Panc1 (cell line): ENCODE data around the gene GTF2F1. TPM values are rescaled to one million over a fixed set of nuclear protein-coding genes. Genes with fewer than 3 reads are reported as not detected.
A peak's percentile ranks its signal among the peaks of the same experiment; 100 is the strongest.

Source experiments
- ATAC-seq: fragments of 200-7000 bp; cut with Tn5 transposase; 2 replicates; pipeline ENCODE4 v1.9.1; 2020; ENCODE audit warnings: mild to moderate bottlenecking, moderate library complexity
- BruUV-seq: library from RNA; stranded (reverse); fragments of 400-500 nt; replicated peaks from 2 replicates; lab custom pipeline; 2021; lab: Mats Ljungman, UMichigan
- CTCF ChIA-PET: fragments of 300-600 bp; sonication (Branson Sonifier 250); formaldehyde crosslinking; loops from one replicate; lab custom pipeline; 2022; ENCODE audit warnings: antibody characterized with exemption; lab: Charles Lee
- POLR2A ChIA-PET: fragments of 300-600 bp; sonication (Branson Sonifier 250); formaldehyde crosslinking; loops from one replicate; lab custom pipeline; 2022; ENCODE audit warnings: antibody characterized with exemption; lab: Charles Lee
- DNase-seq: peaks from one replicate; pipeline ENCODE4 v3.0.0-alpha.2; 2010; ENCODE audit warnings: low read depth, low spot score
- H3K27ac ChIP-seq: 2 replicates; pipeline ENCODE4 v1.5.1; 2011; ENCODE audit warnings: mild to moderate bottlenecking, low read length, inconsistent platforms
- H3K27me3 ChIP-seq: fragments of 200-500 bp; sonication (Bioruptor generic); 2 replicates; pipeline ENCODE4 v1.6.0; 2014; ENCODE audit warnings: low read length, inconsistent platforms; ENCODE audit not compliant: control insufficient read depth, insufficient read depth
- H3K36me3 ChIP-seq: fragments of 200-500 bp; sonication (Bioruptor generic); 2 replicates; pipeline ENCODE4 v1.5.1; 2014; ENCODE audit warnings: inconsistent platforms, mild to moderate bottlenecking, low read length, moderate library complexity; ENCODE audit not compliant: control insufficient read depth, insufficient read depth
- H3K4me1 ChIP-seq: 2 replicates; pipeline ENCODE4 v1.5.1; 2011; ENCODE audit warnings: inconsistent platforms, mild to moderate bottlenecking, low read length, moderate library complexity; ENCODE audit not compliant: control insufficient read depth, insufficient read depth
- H3K4me3 ChIP-seq, 2 experiments: 2 replicates each; pipeline ENCODE4 v1.5.1; 2011 to 2012; ENCODE audit warnings: low read depth in 2 of 2, low read length in 2 of 2, mild to moderate bottlenecking in 2 of 2, inconsistent platforms in 1 of 2, moderate library complexity in 1 of 2
- H3K9me3 ChIP-seq: fragments of 200-500 bp; sonication (Bioruptor generic); 2 replicates; pipeline ENCODE4 v1.5.1; 2014; ENCODE audit warnings: low read depth, mild to moderate bottlenecking, inconsistent platforms, low read length, moderate library complexity; ENCODE audit not compliant: control insufficient read depth, insufficient read depth
- POLR2AphosphoS5 ChIP-seq: IDR thresholded peaks from 2 replicates; pipeline ENCODE4 v1.6.1; 2012; ENCODE audit warnings: mild to moderate bottlenecking, low read depth, low read length, moderate library complexity
- REST ChIP-seq, 2 experiments: IDR thresholded peaks; 2 replicates each; pipeline ENCODE4 v1.6.1; 2011 to 2012; ENCODE audit warnings: low read depth in 2 of 2, control low read depth in 1 of 2, low read length in 1 of 2, mild to moderate bottlenecking in 1 of 2, moderate library complexity in 1 of 2; ENCODE audit not compliant: insufficient read depth in 1 of 2
- SIN3A ChIP-seq: IDR thresholded peaks from 2 replicates; pipeline ENCODE4 v1.6.1; 2012; ENCODE audit warnings: low read depth, mild to moderate bottlenecking, low read length, moderate library complexity, borderline replicate concordance; ENCODE audit not compliant: insufficient read depth
- TCF7L2 ChIP-seq: IDR thresholded peaks from 2 replicates; pipeline ENCODE4 v1.6.1; 2011; ENCODE audit warnings: mild to moderate bottlenecking, low read depth, low read length, inconsistent platforms
- in situ Hi-C: cut with HindIII; loops from 2 replicates; pipeline ENCODE4 v1.10.0; 2016; ENCODE audit warnings: low sequenced_read_pairs, low pct_unique_long_range_greater_than_20kb
- intact Hi-C: fragments of 100-400 bp; cut with micrococcal nuclease; formaldehyde crosslinking; loops from one replicate; pipeline ENCODE4 v1.10.0; 2022; ENCODE audit not compliant: unreplicated experiment
- total RNA-seq: library from RNA; stranded (reverse); gene quantifications from one replicate; pipeline ENCODE4 v1.2.1, GENCODE V29; 2021; ENCODE audit not compliant: unreplicated experiment
- TF ChIP-seq, protein P1 (sequence below): fragments of 450-650 bp; IDR thresholded peaks from 2 replicates; pipeline ENCODE4 v1.5.1; 2017; ENCODE audit warnings: mild to moderate bottlenecking

Gene GTF2F1
- total RNA-seq, 1 experiment from 2014 or later = 61.1 TPM

GRCh38 chr19:6413721-6414643 is 21.0 kb upstream of the GTF2F1 start:
- ATAC-seq (no peak), DNase-seq (no peak)
- TSS peak; percentile 82 for BruUV-seq
- no peak overlapping the region for H3K4me3 ChIP-seq
- in situ Hi-C loops = no loop called here
- ChIA-PET POLR2A (no interaction called here), CTCF (no interaction called here)
- no peaks in the 10 kb centered on the region for H3K4me1 ChIP-seq
- no peak overlapping the region for H3K27ac ChIP-seq
- no peaks in the 10 kb centered on the region for H3K27me3 ChIP-seq
- peaks cover 6% of the 10 kb centered on the region; the same call in 1 of the 2 replicates for H3K36me3 ChIP-seq
- intact Hi-C loops = no loop called here
- TF ChIP-seq, protein P1, sequence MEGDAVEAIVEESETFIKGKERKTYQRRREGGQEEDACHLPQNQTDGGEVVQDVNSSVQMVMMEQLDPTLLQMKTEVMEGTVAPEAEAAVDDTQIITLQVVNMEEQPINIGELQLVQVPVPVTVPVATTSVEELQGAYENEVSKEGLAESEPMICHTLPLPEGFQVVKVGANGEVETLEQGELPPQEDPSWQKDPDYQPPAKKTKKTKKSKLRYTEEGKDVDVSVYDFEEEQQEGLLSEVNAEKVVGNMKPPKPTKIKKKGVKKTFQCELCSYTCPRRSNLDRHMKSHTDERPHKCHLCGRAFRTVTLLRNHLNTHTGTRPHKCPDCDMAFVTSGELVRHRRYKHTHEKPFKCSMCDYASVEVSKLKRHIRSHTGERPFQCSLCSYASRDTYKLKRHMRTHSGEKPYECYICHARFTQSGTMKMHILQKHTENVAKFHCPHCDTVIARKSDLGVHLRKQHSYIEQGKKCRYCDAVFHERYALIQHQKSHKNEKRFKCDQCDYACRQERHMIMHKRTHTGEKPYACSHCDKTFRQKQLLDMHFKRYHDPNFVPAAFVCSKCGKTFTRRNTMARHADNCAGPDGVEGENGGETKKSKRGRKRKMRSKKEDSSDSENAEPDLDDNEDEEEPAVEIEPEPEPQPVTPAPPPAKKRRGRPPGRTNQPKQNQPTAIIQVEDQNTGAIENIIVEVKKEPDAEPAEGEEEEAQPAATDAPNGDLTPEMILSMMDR = no peak
- TF ChIP-seq TCF7L2 = no peak
- no peak for TF ChIP-seq POLR2AphosphoS5
- TF ChIP-seq SIN3A = no peak
- TF ChIP-seq REST (IDR thresholded peaks at IDR 0.05; ENCODE audit: insufficient read depth in 1 of 2, low read depth in 2 of 2, low read length in 1 of 2) = no peak
- no peaks in the 10 kb centered on the region for H3K9me3 ChIP-seq

DNA sequence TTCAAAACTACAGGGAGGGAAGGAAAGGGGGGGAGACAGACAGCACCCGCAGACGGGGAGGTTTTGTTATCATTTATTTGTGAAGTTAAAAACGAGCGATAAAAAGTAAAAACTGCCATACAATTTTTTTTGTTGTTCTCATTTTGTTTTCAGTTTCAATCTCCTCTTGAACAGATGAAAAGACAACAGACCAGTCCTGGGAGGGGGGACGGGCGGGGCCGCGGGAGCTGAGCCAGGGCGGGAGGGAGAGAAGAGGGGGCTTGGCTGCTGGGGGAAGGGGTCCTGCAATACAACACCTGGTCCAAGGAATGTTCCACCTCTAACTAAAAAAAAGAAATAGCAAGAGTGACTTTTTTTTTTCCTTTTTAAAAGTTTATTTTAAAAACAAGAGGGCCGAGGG is 20.3 kb upstream of the GTF2F1 start:
- Histone ChIP-seq H3K9me3 (no peaks in the 10 kb centered on the region), H3K36me3 (peaks cover 3% of the 10 kb centered on the region; the same call in 1 of the 2 replicates), H3K27ac (no peak overlapping the region), H3K27me3 (no peaks in the 10 kb centered on the region), H3K4me3 (no peak overlapping the region), H3K4me1 (no peaks in the 10 kb centered on the region)
- TF ChIP-seq, protein P1 = no peak
- TF ChIP-seq POLR2AphosphoS5 (no peak), SIN3A (no peak), TCF7L2 (no peak)
- ATAC-seq (no peak), DNase-seq (no peak)
- ChIA-PET POLR2A (no interaction called here), CTCF (no interaction called here)
- intact Hi-C loops = no loop called here
- BruUV-seq = no TSS peak
- in situ Hi-C loops = no loop called here
